Pancreas (tissue), 10 donors: ENCODE data around the gene HTR4. TPM values are rescaled to one million over a fixed set of nuclear protein-coding genes. Genes with fewer than 3 reads are reported as not detected.

Source experiments
- ATAC-seq, 4 donors: fragments of 200-7000 bp; cut with Tn5 transposase; one replicate each; pipeline versions ENCODE4 v1.8.0 to v1.9.1; 2020; ENCODE audit warnings: mild to moderate bottlenecking in 4 of 4, moderate library complexity in 4 of 4
- DNase-seq, 6 donors: peaks; one replicate each; pipeline ENCODE4 v3.0.0-alpha.2; 2020
- FAIRE-seq: peaks from 2 replicates; lab custom pipeline; 2012; peaks lifted over from hg19 to GRCh38; lab: Jason Lieb, UNC
- H3K27ac ChIP-seq, 4 donors: fragments of 200-600 bp; sonication (generic); 1 replicate in 3 of 4; 2 replicates in 1 of 4; pipeline versions ENCODE4 v1.5.0 to v1.8.0; 2020
- H3K27me3 ChIP-seq, 4 donors: fragments of 200-600 bp; one replicate each; pipeline ENCODE4 v1.8.0; 2021
- H3K36me3 ChIP-seq, 3 donors: fragments of 200-600 bp; sonication (generic) in 1 of 3; one replicate each; pipeline versions ENCODE4 v1.5.0 to v1.8.0; 2020 to 2021
- H3K4me1 ChIP-seq, 3 donors: fragments of 200-600 bp; one replicate each; pipeline ENCODE4 v1.8.0; 2021
- H3K4me3 ChIP-seq, 4 donors: fragments of 200-600 bp; sonication (generic) in 2 of 4; one replicate each; pipeline versions ENCODE4 v1.5.0 to v1.8.0; 2020 to 2021
- H3K9me3 ChIP-seq, 4 donors: fragments of 200-600 bp; one replicate each; pipeline ENCODE4 v1.8.0; 2021
- CTCF ChIP-seq, 4 donors: fragments of 200-600 bp; sonication (generic) in 3 of 4; IDR thresholded peaks; one replicate each; pipeline versions ENCODE4 v1.5.0 to v1.8.0; 2021; ENCODE audit warnings: antibody characterized with exemption in 4 of 4
- WGBS, 2 donors: extraction: QIAGEN DNeasy Blood & Tissue Kit; methylation state at CpG; one replicate each; pipeline ENCODE4 v1.1.7; 2013; 5-methylcytosine and 5-hydroxymethylcytosine counted together
- intact Hi-C, 3 donors: fragments of 100-400 bp; cut with DNase I; formaldehyde crosslinking; loops; one replicate each; pipeline versions ENCODE4 v1.11.1 to v1.14.2; 2022
- polyA plus RNA-seq, 2 donors: library from polyadenylated mRNA; stranded (reverse); fragments of 200-250 nt; gene quantifications; one replicate each; pipeline ENCODE4 v1.2.3, GENCODE V29; 2013
- total RNA-seq, 6 donors: library from RNA; stranded (reverse); fragmentation: NEBNext Ultra II Directional in 4 of 6; extraction: Animal tissue kit (Norgen Biotek cat#: 25700) in 4 of 6; gene quantifications; one replicate each; pipeline versions ENCODE4 v1.2.1 to v1.2.4, GENCODE V29; 2021 to 2023
- donor health status: healthy with polysubstance abuse.
- donor health status: DM: no; HTN: no; CAD: no; lungs with moderate emphysema.
- donor health status: DM: no; HTN: no; CAD: no.
- donor health status: control.
- donor health status: control.
- donor health status: Bipolar disorder and iron deficiency.
- donor health status: DM: yes; HTN: yes; CAD: no.
- donor health status: DM: no; HTN: no; CAD: no.
- donor health status: DM: no; HTN: no; CAD: no.
- donor health status: DM: yes; HTN: yes; CAD: no.

HTR4 gene
- total and polyA plus RNA-seq, 8 donors, result not detected

- ATAC-seq (no peak), FAIRE-seq (no peak), DNase-seq (no peak)
- H3K4me3 ChIP-seq, result no peak overlapping the region
- H3K27ac ChIP-seq, result no peak overlapping the region
- no peaks in the 10 kb centered on the region for H3K27me3 ChIP-seq
- TF ChIP-seq CTCF (IDR thresholded peaks at IDR 0.05), result no peak
- H3K4me1 ChIP-seq, result no peaks in the 10 kb centered on the region
- peaks cover 0 to 49% (median 7%) of the 10 kb centered on the region in 3 donors for H3K36me3 ChIP-seq
- intact Hi-C loops, result no loop called here
- WGBS, 2 donors, result 88 to 91% methylated on average over 2 of the region's 2 CpGs
- no peaks in the 10 kb centered on the region for H3K9me3 ChIP-seq
Measured at GRCh38 chr5:148438933-148439332, 215.4 kb downstream of the HTR4 start.

- intact Hi-C loops, result no loop called here
- WGBS, 2 donors, result 83 to 87% methylated on average over 6 of the region's 6 CpGs
- Histone ChIP-seq H3K27me3 (no peaks in the 10 kb centered on the region), H3K4me1 (no peaks in the 10 kb centered on the region), H3K27ac (no peak overlapping the region), H3K36me3 (peaks cover 0 to 55% (median 7%) of the 10 kb centered on the region in 3 donors), H3K4me3 (no peak overlapping the region), H3K9me3 (no peaks in the 10 kb centered on the region)
- TF ChIP-seq CTCF (IDR thresholded peaks at IDR 0.05), result no peak
- FAIRE-seq, result no peak
- no peak for ATAC-seq
- DNase-seq, result no peak
Measured at GRCh38 chr5:148437249-148437648, 217.1 kb downstream of the HTR4 start.

GRCh38 chr5:148436029-148436428 is 218.3 kb downstream of the HTR4 start:
- no peaks in the 10 kb centered on the region for H3K27me3 ChIP-seq
- peaks cover 0 to 44% (median 0%) of the 10 kb centered on the region in 3 donors for H3K36me3 ChIP-seq
- no peaks in the 10 kb centered on the region for H3K4me1 ChIP-seq
- no peak overlapping the region for H3K27ac ChIP-seq
- 93 to 97% methylated on average over 3 of the region's 3 CpGs for WGBS, 2 donors
- no peak for DNase-seq
- no peaks in the 10 kb centered on the region for H3K9me3 ChIP-seq
- intact Hi-C loops, result no loop called here
- no peak for ATAC-seq
- no peak overlapping the region for H3K4me3 ChIP-seq
- TF ChIP-seq CTCF (IDR thresholded peaks at IDR 0.05), result no peak
- FAIRE-seq, result no peak

GRCh38 chr5:148433826-148434225 is 220.5 kb downstream of the HTR4 start:
- intact Hi-C loops, result no loop called here
- no peak overlapping the region for H3K4me3 ChIP-seq
- no peak overlapping the region for H3K27ac ChIP-seq
- no peak for TF ChIP-seq CTCF (IDR thresholded peaks at IDR 0.05)
- no peaks in the 10 kb centered on the region for H3K9me3 ChIP-seq
- FAIRE-seq (no peak), ATAC-seq (no peak), DNase-seq (no peak)
- no peaks in the 10 kb centered on the region for H3K4me1 ChIP-seq
- peaks cover 0 to 25% (median 0%) of the 10 kb centered on the region in 3 donors for H3K36me3 ChIP-seq
- H3K27me3 ChIP-seq, result no peaks in the 10 kb centered on the region
- 90 to 91% methylated on average over 3 of the region's 3 CpGs for WGBS, 2 donors

Other genes starting within 250 kb of the HTR4 start
- gene ADRB2, start 172.1 kb upstream of the HTR4 start, total RNA-seq, result 1 to 10 TPM in 1 of 6 donors, under 1 TPM in 5; 0.09 to 1.1 (median 0.40) TPM
- gene ADRB2, start 172.1 kb upstream of the HTR4 start, polyA plus RNA-seq, result under 1 TPM; 0.42 to 0.70 TPM